NCI-H1048 (cell line): ENCODE results near the gene AMOT.

ENCODE experiments used
- DNase-seq: peaks from one replicate; lab custom pipeline; 2025; lab: John Stamatoyannopoulos, UW

Gene AMOT

GRCh38 chrX:112841114-112841819 lies 636 bp upstream of the AMOT start:
- DNase-seq: peak; percentile 69

GRCh38 chrX:112839856-112840255 lies 775 bp downstream of the AMOT start:
- no peak for DNase-seq

GRCh38 chrX:112837531-112837930 lies 3.1 kb downstream of the AMOT start:
- DNase-seq: no peak

- no peak for DNase-seq
These were observed 5.6 kb downstream of the AMOT start for GRCh38 chrX:112835019-112835418.

- no peak for DNase-seq
These were observed 6.4 kb downstream of the AMOT start for GRCh38 chrX:112834031-112834845.

GRCh38 chrX:112832481-112833095 lies 8.0 kb downstream of the AMOT start:
- DNase-seq: no peak

GRCh38 chrX:112830540-112830939 lies 10.1 kb downstream of the AMOT start:
- DNase-seq: no peak

- no peak for DNase-seq
These were observed 13.2 kb downstream of the AMOT start for GRCh38 chrX:112827292-112827903.

- DNase-seq: no peak
These were observed 14.6 kb downstream of the AMOT start for GRCh38 chrX:112826023-112826422.

GRCh38 chrX:112822892-112823291 lies 17.7 kb downstream of the AMOT start:
- no peak for DNase-seq

- no peak for DNase-seq
These were observed 20.0 kb downstream of the AMOT start for GRCh38 chrX:112820364-112821268.

- no peak for DNase-seq
These were observed 20.8 kb downstream of the AMOT start for GRCh38 chrX:112819813-112820212.

- DNase-seq: no peak
These were observed 21.5 kb downstream of the AMOT start for GRCh38 chrX:112819008-112819640.

- no peak for DNase-seq
These were observed 22.3 kb downstream of the AMOT start for GRCh38 chrX:112818114-112819007.

- DNase-seq: no peak
These were observed 23.7 kb downstream of the AMOT start for GRCh38 chrX:112816908-112817307.

GRCh38 chrX:112814496-112814895 lies 26.1 kb downstream of the AMOT start:
- DNase-seq: no peak

- DNase-seq: peak; percentile 9
These were observed 27.9 kb downstream of the AMOT start for GRCh38 chrX:112812741-112813140.

GRCh38 chrX:112808651-112809195 lies 31.9 kb downstream of the AMOT start:
- no peak for DNase-seq

GRCh38 chrX:112808007-112808406 lies 32.6 kb downstream of the AMOT start:
- no peak for DNase-seq

- DNase-seq: no peak
These were observed 37.6 kb downstream of the AMOT start for GRCh38 chrX:112803060-112803459.
